HepG2 (cell line): ENCODE results near the gene VWA7. TPM values are rescaled to one million over a fixed set of nuclear protein-coding genes. Genes with fewer than 3 reads are reported as not detected.

ENCODE experiments used
- AGO1 ChIP-seq: fragments of 200-400 bp; formaldehyde crosslinking; IDR thresholded peaks from 2 replicates; pipeline ENCODE4 v1.6.1; 2017; ENCODE audit warnings: mild to moderate bottlenecking, low read depth, low read length, moderate library complexity; ENCODE audit not compliant: poor library complexity, severe bottlenecking
- ESRRA ChIP-seq: sonication (generic); formaldehyde crosslinking; IDR thresholded peaks from 2 replicates; pipeline ENCODE4 v1.5.1; 2020; ENCODE audit warnings: mild to moderate bottlenecking, low read depth, missing genetic modification reagents
- FOXO1 ChIP-seq: sonication (generic); formaldehyde crosslinking; IDR thresholded peaks from 2 replicates; pipeline ENCODE4 v1.4.0; 2020; ENCODE audit warnings: missing genetic modification reagents
- GABPB1 ChIP-seq: IDR thresholded peaks from 2 replicates; pipeline ENCODE4 v1.6.1; 2016; ENCODE audit warnings: mild to moderate bottlenecking, missing genetic modification reagents, moderate library complexity, missing compliant biosample characterization
- HES4 ChIP-seq: sonication (generic); formaldehyde crosslinking; IDR thresholded peaks from 2 replicates; pipeline ENCODE4 v1.9.0; 2021; ENCODE audit warnings: mild to moderate bottlenecking, missing genetic modification reagents, borderline replicate concordance
- HIVEP1 ChIP-seq: sonication (generic); formaldehyde crosslinking; IDR thresholded peaks from 2 replicates; pipeline ENCODE4 v1.4.0; 2020; ENCODE audit warnings: mild to moderate bottlenecking, missing genetic modification reagents
- KDM3A ChIP-seq: IDR thresholded peaks from 2 replicates; pipeline ENCODE4 v1.6.1; 2018; ENCODE audit warnings: low read depth, missing compliant biosample characterization
- KDM5A ChIP-seq: fragments of 200-600 bp; sonication (generic); IDR thresholded peaks from 2 replicates; pipeline ENCODE4 v1.7.0; 2018; ENCODE audit warnings: antibody characterized with exemption, mild to moderate bottlenecking, low read length, borderline replicate concordance
- KLF16 ChIP-seq, 2 experiments: sonication (generic) in 1 of 2; formaldehyde crosslinking in 1 of 2; IDR thresholded peaks; 2 replicates each; pipeline versions ENCODE4 v1.6.1 to v1.8.0; 2016 to 2023; ENCODE audit warnings: missing genetic modification reagents in 2 of 2, missing compliant biosample characterization in 1 of 2
- MAF1 ChIP-seq: sonication (generic); formaldehyde crosslinking; IDR thresholded peaks from 2 replicates; pipeline ENCODE4 v1.5.0; 2020; ENCODE audit warnings: missing genetic modification reagents, borderline replicate concordance
- MYPOP ChIP-seq: sonication (generic); formaldehyde crosslinking; IDR thresholded peaks from 2 replicates; pipeline ENCODE4 v1.8.1; 2023; ENCODE audit warnings: mild to moderate bottlenecking, moderate library complexity, missing genetic modification reagents
- NR1H2 ChIP-seq: sonication (generic); formaldehyde crosslinking; IDR thresholded peaks from 2 replicates; pipeline ENCODE4 v1.8.1; 2022; ENCODE audit warnings: low read depth, missing genetic modification reagents, borderline replicate concordance
- TFAP4 ChIP-seq: sonication (generic); IDR thresholded peaks from 2 replicates; pipeline ENCODE4 v1.6.1; 2016; ENCODE audit warnings: low read depth, borderline replicate concordance
- ZNF143 ChIP-seq: sonication (generic); formaldehyde crosslinking; IDR thresholded peaks from 2 replicates; pipeline ENCODE4 v1.4.0; 2020; ENCODE audit warnings: missing genetic modification reagents
- ZNF350 ChIP-seq: sonication (generic); formaldehyde crosslinking; IDR thresholded peaks from 2 replicates; pipeline ENCODE4 v1.4.0; 2020; ENCODE audit warnings: mild to moderate bottlenecking, low read depth, missing genetic modification reagents, borderline replicate concordance
- ZNF546 ChIP-seq: sonication (generic); formaldehyde crosslinking; conservative IDR thresholded peaks from 2 replicates; pipeline ENCODE4 v1.8.1; 2023; ENCODE audit warnings: mild to moderate bottlenecking, missing genetic modification reagents
- ZNF782 ChIP-seq: sonication (generic); formaldehyde crosslinking; IDR thresholded peaks from 2 replicates; pipeline ENCODE4 v1.4.0; 2020; ENCODE audit warnings: missing genetic modification reagents, mild to moderate bottlenecking, borderline replicate concordance
- polyA plus RNA-seq, 8 experiments: library from polyadenylated mRNA; depleted of rRNA in 3 of 8; stranded (reverse) in 7 of 8; unstranded in 1 of 8; fragments of >200 nt; fragmentation: Illumina TruSeq in 4 of 8; extraction: Trizol in 4 of 8; gene quantifications; 2 replicates each; pipeline versions ENCODE4 v1.2.1 to v1.2.3, GENCODE V29; 2011 to 2016; ENCODE audit warnings: low read depth in 4 of 8, missing spikeins in 1 of 8, mixed read lengths in 1 of 8; ENCODE audit not compliant: insufficient read depth in 1 of 8
- total RNA-seq, 5 experiments: library from RNA; depleted of rRNA; stranded (reverse); fragments of >200 nt; fragmentation: Illumina TruSeq; extraction: Trizol; gene quantifications; 2 replicates each; pipeline ENCODE4 v1.2.3, GENCODE V29; 2016; ENCODE audit warnings: low read depth in 1 of 5
- TF ChIP-seq, protein P1 (sequence below): sonication (generic); formaldehyde crosslinking; IDR thresholded peaks from 2 replicates; pipeline ENCODE4 v1.4.0; 2020; ENCODE audit warnings: missing genetic modification reagents
- TF ChIP-seq, protein P2 (sequence below): sonication (generic); formaldehyde crosslinking; IDR thresholded peaks from 2 replicates; pipeline ENCODE4 v1.4.0; 2020; ENCODE audit warnings: missing genetic modification reagents

Gene VWA7
- total and polyA plus RNA-seq, 2 of the 13 experiments (the other 11 are each of a cell fraction or from before 2014, with no cell fraction given): 0.86 to 3.3 TPM

DNA sequence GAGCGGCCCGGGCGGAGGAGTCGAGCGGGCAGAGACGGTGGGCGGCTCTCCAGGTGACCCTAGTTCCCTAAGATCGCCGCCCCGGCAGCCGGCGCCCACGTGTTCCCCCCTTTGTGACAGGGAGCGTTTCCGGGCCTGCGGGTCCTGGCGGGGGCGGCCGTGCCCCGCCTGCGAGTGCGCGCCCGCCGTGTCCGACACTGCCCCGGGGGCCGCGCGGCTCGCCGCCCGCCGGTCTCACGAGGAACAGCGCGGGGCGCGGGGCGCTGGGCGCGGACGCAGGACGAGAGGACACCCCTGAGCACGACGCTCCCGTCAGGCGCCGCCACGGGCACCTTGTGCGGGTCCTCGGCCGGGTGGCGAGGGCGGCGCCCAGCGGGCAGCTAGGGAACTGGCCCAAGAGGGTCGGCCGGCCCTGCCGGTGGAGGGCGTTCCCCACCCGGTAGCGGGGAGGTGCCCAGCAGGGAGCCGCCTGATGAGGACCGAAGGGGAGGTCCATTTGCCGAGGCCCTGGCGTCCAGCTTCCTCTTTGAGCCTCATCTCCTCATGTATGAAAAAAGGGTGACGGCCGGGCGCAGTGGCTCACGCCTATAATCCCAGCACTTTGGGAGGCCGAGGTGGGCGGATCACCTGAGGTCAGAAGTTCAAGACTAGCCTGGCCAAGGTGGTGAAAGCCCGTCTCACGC lies 18.6 kb upstream of the VWA7 start, which contains the start of gene VARS1 (continued):
- TF ChIP-seq ESRRA (CRISPR knock-in tag) (peak; percentile 59; the same call in 1 of the 2 replicates), FOXO1 (CRISPR knock-in tag) (no peak; the same call in 1 of the 2 replicates), NR1H2 (CRISPR knock-in tag) (peak; percentile 18; the same call in 1 of the 2 replicates), KDM3A (peak; percentile 87; the same call in 1 of the 2 replicates), HES4 (CRISPR knock-in tag) (peak; percentile 75; the same call in 1 of the 2 replicates), ZNF350 (CRISPR knock-in tag) (peak; percentile 69; the same call in 1 of the 2 replicates), ZNF782 (peak; percentile 11; the same call in 1 of the 2 replicates), ZNF546 (CRISPR knock-in tag) (0 out of 2 replicates have a peak, but pooled peaks have one; percentile 39), AGO1 (no peak), TFAP4 (peak; percentile 48; the same call in 1 of the 2 replicates), KLF16 (CRISPR knock-in tag; IDR thresholded peaks at IDR 0.05) (0 out of 4 replicates have a peak, but pooled peaks of 1 of the 2 experiments have one; percentile 37), KDM5A (peak; percentile 31; the same call in 1 of the 2 replicates), GABPB1 (peak; percentile 92), ZNF143 (peak; percentile 31; the same call in 1 of the 2 replicates), HIVEP1 (peak; percentile 72; the same call in 1 of the 2 replicates), MYPOP (CRISPR knock-in tag) (peak; percentile 95), MAF1 (CRISPR knock-in tag) (peak; percentile 79; the same call in 1 of the 2 replicates)
- TF ChIP-seq, protein P1, sequence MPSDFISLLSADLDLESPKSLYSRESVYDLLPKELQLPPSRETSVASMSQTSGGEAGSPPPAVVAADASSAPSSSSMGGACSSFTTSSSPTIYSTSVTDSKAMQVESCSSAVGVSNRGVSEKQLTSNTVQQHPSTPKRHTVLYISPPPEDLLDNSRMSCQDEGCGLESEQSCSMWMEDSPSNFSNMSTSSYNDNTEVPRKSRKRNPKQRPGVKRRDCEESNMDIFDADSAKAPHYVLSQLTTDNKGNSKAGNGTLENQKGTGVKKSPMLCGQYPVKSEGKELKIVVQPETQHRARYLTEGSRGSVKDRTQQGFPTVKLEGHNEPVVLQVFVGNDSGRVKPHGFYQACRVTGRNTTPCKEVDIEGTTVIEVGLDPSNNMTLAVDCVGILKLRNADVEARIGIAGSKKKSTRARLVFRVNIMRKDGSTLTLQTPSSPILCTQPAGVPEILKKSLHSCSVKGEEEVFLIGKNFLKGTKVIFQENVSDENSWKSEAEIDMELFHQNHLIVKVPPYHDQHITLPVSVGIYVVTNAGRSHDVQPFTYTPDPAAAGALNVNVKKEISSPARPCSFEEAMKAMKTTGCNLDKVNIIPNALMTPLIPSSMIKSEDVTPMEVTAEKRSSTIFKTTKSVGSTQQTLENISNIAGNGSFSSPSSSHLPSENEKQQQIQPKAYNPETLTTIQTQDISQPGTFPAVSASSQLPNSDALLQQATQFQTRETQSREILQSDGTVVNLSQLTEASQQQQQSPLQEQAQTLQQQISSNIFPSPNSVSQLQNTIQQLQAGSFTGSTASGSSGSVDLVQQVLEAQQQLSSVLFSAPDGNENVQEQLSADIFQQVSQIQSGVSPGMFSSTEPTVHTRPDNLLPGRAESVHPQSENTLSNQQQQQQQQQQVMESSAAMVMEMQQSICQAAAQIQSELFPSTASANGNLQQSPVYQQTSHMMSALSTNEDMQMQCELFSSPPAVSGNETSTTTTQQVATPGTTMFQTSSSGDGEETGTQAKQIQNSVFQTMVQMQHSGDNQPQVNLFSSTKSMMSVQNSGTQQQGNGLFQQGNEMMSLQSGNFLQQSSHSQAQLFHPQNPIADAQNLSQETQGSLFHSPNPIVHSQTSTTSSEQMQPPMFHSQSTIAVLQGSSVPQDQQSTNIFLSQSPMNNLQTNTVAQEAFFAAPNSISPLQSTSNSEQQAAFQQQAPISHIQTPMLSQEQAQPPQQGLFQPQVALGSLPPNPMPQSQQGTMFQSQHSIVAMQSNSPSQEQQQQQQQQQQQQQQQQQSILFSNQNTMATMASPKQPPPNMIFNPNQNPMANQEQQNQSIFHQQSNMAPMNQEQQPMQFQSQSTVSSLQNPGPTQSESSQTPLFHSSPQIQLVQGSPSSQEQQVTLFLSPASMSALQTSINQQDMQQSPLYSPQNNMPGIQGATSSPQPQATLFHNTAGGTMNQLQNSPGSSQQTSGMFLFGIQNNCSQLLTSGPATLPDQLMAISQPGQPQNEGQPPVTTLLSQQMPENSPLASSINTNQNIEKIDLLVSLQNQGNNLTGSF (CRISPR knock-in tag): 0 out of 2 replicates have a peak, but pooled peaks have one; percentile 33
- TF ChIP-seq, protein P2, sequence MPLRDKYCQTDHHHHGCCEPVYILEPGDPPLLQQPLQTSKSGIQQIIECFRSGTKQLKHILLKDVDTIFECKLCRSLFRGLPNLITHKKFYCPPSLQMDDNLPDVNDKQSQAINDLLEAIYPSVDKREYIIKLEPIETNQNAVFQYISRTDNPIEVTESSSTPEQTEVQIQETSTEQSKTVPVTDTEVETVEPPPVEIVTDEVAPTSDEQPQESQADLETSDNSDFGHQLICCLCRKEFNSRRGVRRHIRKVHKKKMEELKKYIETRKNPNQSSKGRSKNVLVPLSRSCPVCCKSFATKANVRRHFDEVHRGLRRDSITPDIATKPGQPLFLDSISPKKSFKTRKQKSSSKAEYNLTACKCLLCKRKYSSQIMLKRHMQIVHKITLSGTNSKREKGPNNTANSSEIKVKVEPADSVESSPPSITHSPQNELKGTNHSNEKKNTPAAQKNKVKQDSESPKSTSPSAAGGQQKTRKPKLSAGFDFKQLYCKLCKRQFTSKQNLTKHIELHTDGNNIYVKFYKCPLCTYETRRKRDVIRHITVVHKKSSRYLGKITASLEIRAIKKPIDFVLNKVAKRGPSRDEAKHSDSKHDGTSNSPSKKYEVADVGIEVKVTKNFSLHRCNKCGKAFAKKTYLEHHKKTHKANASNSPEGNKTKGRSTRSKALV: peak; percentile 77
